Measurements from ENCODE around the gene SLC25A51.

SLC25A51 gene

DNA sequence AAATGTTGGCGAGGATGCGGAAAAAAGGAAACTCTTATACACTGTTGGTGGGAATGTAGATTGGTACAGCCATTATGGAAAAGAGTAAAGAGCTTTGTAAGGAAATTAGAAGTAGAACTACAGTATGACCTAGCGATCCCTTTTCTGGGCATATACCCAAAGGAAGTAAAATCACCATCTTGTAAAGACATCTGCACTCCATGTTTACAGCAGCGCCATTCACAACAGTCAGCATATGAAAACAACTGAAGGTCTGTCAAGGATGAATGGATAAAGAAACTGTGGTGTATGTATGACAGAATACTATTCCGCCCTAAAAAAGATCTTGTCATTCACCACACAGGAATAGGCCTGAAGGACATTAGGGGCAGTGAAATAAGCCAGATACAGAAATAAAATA lies 27.7 kb upstream of the SLC25A51 start:
- TF ChIP-seq, protein P1, sequence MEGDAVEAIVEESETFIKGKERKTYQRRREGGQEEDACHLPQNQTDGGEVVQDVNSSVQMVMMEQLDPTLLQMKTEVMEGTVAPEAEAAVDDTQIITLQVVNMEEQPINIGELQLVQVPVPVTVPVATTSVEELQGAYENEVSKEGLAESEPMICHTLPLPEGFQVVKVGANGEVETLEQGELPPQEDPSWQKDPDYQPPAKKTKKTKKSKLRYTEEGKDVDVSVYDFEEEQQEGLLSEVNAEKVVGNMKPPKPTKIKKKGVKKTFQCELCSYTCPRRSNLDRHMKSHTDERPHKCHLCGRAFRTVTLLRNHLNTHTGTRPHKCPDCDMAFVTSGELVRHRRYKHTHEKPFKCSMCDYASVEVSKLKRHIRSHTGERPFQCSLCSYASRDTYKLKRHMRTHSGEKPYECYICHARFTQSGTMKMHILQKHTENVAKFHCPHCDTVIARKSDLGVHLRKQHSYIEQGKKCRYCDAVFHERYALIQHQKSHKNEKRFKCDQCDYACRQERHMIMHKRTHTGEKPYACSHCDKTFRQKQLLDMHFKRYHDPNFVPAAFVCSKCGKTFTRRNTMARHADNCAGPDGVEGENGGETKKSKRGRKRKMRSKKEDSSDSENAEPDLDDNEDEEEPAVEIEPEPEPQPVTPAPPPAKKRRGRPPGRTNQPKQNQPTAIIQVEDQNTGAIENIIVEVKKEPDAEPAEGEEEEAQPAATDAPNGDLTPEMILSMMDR (IDR thresholded peaks at IDR 0.05; ENCODE audit: insufficient read depth, low read length, missing control alignments) = no peak
- ChIA-PET CTCF (interaction anchor here (1.1 to 1.4 kb wide), 2 partner anchors 156 to 332 kb away, joined by 3 to 5 read pairs; no protein-coding TSS in a partner anchor), POLR2A (interaction anchor here (0.6 kb wide), 1 partner anchor 11 kb away, joined by 3 read pairs; no protein-coding TSS in a partner anchor)
- DNase-seq (ENCODE audit: low read depth, low spot score) = no peak
- H3K4me3 ChIP-seq (ENCODE audit: low read depth, low read length) = no peak overlapping the region

- CTCF ChIA-PET = interaction anchor here (1.4 to 1.9 kb wide), 3 partner anchors 9 to 15 kb away, joined by 5 to 6 read pairs (median 6); no protein-coding TSS in a partner anchor
- H3K4me3 ChIP-seq (ENCODE audit: low read depth, low read length) = no peak overlapping the region
- TF ChIP-seq, protein P1 (IDR thresholded peaks at IDR 0.05; ENCODE audit: insufficient read depth, low read length, missing control alignments) = no peak
- no peak for DNase-seq (ENCODE audit: low read depth, low spot score)
- POLR2A ChIA-PET = no interaction called here
Observed at GRCh38 chr9:37929441-37929895, 25.5 kb upstream of the SLC25A51 start.

GRCh38 chr9:37928552-37929430 lies 24.9 kb upstream of the SLC25A51 start:
- ChIA-PET CTCF (interaction anchor here (1.4 to 1.9 kb wide), 3 partner anchors 9 to 15 kb away, joined by 5 to 6 read pairs (median 6); no protein-coding TSS in a partner anchor), POLR2A (no interaction called here)
- H3K4me3 ChIP-seq (ENCODE audit: low read depth, low read length) = no peak overlapping the region
- no peak for DNase-seq (ENCODE audit: low read depth, low spot score)
- TF ChIP-seq, protein P1 (IDR thresholded peaks at IDR 0.05; ENCODE audit: insufficient read depth, low read length, missing control alignments) = no peak

DNA sequence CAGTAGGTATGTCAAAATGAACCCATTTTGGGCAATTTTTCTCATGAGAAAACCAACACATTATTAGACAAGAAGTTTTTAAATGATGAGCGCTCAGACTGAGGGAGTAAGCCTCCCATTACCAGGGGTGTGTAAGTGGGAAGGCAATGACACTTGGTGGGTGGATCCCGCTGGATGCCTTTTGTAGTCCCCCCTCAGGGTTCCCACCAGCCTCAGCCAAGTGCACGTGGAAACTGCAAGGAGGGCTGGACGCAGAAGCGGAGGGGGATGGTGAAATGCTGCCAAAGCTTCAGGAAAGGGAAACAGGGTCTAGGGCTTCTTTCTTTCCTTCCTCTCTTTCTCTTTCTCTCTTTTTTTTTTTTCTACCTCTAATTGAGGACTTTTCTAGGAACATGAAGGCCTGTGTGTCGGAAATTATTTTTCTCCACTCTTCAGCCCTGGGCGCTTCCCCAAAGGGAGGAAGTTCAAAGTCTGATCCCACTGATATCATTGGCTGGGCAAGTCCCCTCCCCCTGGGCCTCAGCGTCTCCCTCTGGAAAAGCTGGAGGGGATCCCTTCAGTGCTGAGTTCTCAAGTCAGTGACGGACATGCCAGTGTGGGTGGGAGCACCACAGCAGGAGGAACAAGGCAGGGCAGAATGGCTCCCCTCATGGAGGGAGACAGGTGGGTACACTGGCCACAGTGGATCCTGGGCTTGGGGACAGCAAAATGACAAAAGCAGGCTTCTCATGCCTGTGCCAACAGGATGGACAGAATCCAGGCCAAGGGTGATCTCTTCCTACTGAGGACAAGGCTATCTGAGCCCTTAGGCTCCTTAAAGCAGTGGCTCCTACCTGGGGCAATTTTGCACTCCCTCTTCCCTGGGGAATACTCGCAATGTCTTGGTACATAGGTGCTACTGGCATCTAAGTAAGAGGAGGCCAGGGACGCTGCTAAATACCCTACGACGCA lies 23.9 kb upstream of the SLC25A51 start:
- POLR2A ChIA-PET = interaction anchor here (1.4 kb wide), 1 partner anchor 142 kb away, joined by 4 read pairs; the partner anchor contains the start of gene SHB
- no peak overlapping the region for H3K4me3 ChIP-seq (ENCODE audit: low read depth, low read length)
- TF ChIP-seq, protein P1 (IDR thresholded peaks at IDR 0.05; ENCODE audit: insufficient read depth, low read length, missing control alignments) = no peak
- CTCF ChIA-PET = interaction anchor here (1.2 to 5.5 kb wide), 3 partner anchors 10 to 161 kb away, joined by 4 to 44 read pairs (median 5); no protein-coding TSS in a partner anchor
- DNase-seq (ENCODE audit: low read depth, low spot score) = no peak

DNA sequence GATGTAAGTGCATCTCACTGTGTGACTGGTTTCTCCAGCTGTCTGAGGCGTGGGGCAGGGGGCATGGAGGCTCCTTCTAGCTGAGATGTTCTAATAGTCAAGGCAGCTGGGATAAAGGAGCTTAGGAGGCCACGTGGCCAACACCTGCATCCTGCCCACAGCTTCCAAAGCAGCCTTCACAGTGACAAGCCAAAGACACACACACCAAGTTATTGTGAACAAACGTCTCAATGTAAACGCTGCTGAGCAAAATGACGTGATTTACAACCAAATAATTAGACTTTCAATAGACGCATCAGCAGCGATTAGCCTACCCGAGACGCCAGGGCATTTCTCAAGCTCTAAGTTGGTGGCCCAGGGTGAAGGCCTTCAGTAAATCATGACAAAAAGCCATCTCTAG lies 23.2 kb upstream of the SLC25A51 start:
- TF ChIP-seq, protein P1 (IDR thresholded peaks at IDR 0.05; ENCODE audit: insufficient read depth, low read length, missing control alignments) = no peak
- no peak for DNase-seq (ENCODE audit: low read depth, low spot score)
- CTCF ChIA-PET = interaction anchor here (1.2 to 5.5 kb wide), 2 partner anchors 14 to 162 kb away, joined by 4 to 44 read pairs; no protein-coding TSS in a partner anchor
- POLR2A ChIA-PET = interaction anchor here (1.4 kb wide), 1 partner anchor 142 kb away, joined by 4 read pairs; the partner anchor contains the start of gene SHB
- no peak overlapping the region for H3K4me3 ChIP-seq (ENCODE audit: low read depth, low read length)
